ENCODE results near the gene GJB4.
"Not testable (repeated sequence)": the region's sequence is repeated elsewhere in the genome, so short reads cannot be mapped to it uniquely, and the experiment has no call there.

Gene GJB4

GRCh38 chr1:34759503-34760357 lies at the start of gene GJB4:
GJB4 (plus strand) TSS chr1:34759740; CDS start chr1:34761255, 1,515 bp downstream.
- in situ Hi-C loops (cut with HindIII; ENCODE audit: low sequenced_read_pairs): no loop called here

- in situ Hi-C loops (cut with HindIII; ENCODE audit: low sequenced_read_pairs): no loop called here
Measured at GRCh38 chr1:34710812-34711211, 48.7 kb upstream of the GJB4 start.

GRCh38 chr1:34711485-34711884 lies 48.1 kb upstream of the GJB4 start:
- in situ Hi-C loops (cut with HindIII; ENCODE audit: low sequenced_read_pairs): no loop called here

GRCh38 chr1:34712007-34712688 lies 47.4 kb upstream of the GJB4 start:
- in situ Hi-C loops (cut with HindIII; ENCODE audit: low sequenced_read_pairs): no loop called here

- in situ Hi-C loops (cut with HindIII; ENCODE audit: low sequenced_read_pairs): no loop called here
Measured at GRCh38 chr1:34713443-34713842, 46.1 kb upstream of the GJB4 start.

GRCh38 chr1:34714386-34714785 lies 45.2 kb upstream of the GJB4 start:
- in situ Hi-C loops (cut with HindIII; ENCODE audit: low sequenced_read_pairs): no loop called here

GRCh38 chr1:34715139-34715538 lies 44.4 kb upstream of the GJB4 start:
- in situ Hi-C loops (cut with HindIII; ENCODE audit: low sequenced_read_pairs): no loop called here

- in situ Hi-C loops (cut with HindIII; ENCODE audit: low sequenced_read_pairs): no loop called here
Measured at GRCh38 chr1:34721241-34721640, 38.3 kb upstream of the GJB4 start.

GRCh38 chr1:34721646-34722355 lies 37.7 kb upstream of the GJB4 start:
- in situ Hi-C loops (cut with HindIII; ENCODE audit: low sequenced_read_pairs): no loop called here

GRCh38 chr1:34726861-34727260 lies 32.7 kb upstream of the GJB4 start:
- in situ Hi-C loops (cut with HindIII; ENCODE audit: low sequenced_read_pairs): no loop called here

GRCh38 chr1:34730485-34730884 lies 29.1 kb upstream of the GJB4 start:
- in situ Hi-C loops (cut with HindIII; ENCODE audit: low sequenced_read_pairs): no loop called here

- in situ Hi-C loops (cut with HindIII; ENCODE audit: low sequenced_read_pairs): not testable (repeated sequence)
Measured at GRCh38 chr1:34732831-34733230, 26.7 kb upstream of the GJB4 start.

GRCh38 chr1:34736692-34737091 lies 22.8 kb upstream of the GJB4 start:
- in situ Hi-C loops (cut with HindIII; ENCODE audit: low sequenced_read_pairs): no loop called here

GRCh38 chr1:34737236-34737635 lies 22.3 kb upstream of the GJB4 start:
- in situ Hi-C loops (cut with HindIII; ENCODE audit: low sequenced_read_pairs): not testable (repeated sequence)

GRCh38 chr1:34739613-34740012 lies 19.9 kb upstream of the GJB4 start:
- in situ Hi-C loops (cut with HindIII; ENCODE audit: low sequenced_read_pairs): no loop called here

- in situ Hi-C loops (cut with HindIII; ENCODE audit: low sequenced_read_pairs): no loop called here
Measured at GRCh38 chr1:34740161-34740868, 19.2 kb upstream of the GJB4 start.

GRCh38 chr1:34742667-34743270 lies 16.8 kb upstream of the GJB4 start:
- in situ Hi-C loops (cut with HindIII; ENCODE audit: low sequenced_read_pairs): no loop called here

- in situ Hi-C loops (cut with HindIII; ENCODE audit: low sequenced_read_pairs): no loop called here
Measured at GRCh38 chr1:34743775-34744174, 15.8 kb upstream of the GJB4 start.

GRCh38 chr1:34744851-34745250 lies 14.7 kb upstream of the GJB4 start:
- in situ Hi-C loops (cut with HindIII; ENCODE audit: low sequenced_read_pairs): no loop called here

GRCh38 chr1:34745666-34746065 lies 13.9 kb upstream of the GJB4 start:
- in situ Hi-C loops (cut with HindIII; ENCODE audit: low sequenced_read_pairs): no loop called here

- in situ Hi-C loops (cut with HindIII; ENCODE audit: low sequenced_read_pairs): no loop called here
Measured at GRCh38 chr1:34746101-34746500, 13.4 kb upstream of the GJB4 start.
